HL-60 (cell line): ENCODE results near the gene CENPE.

ENCODE experiments used
- DNase-seq, 2 experiments: peaks; one replicate each; pipeline ENCODE4 v3.0.0-alpha.2; 2010 to 2020; ENCODE audit warnings: low read depth in 1 of 2, low spot score in 1 of 2
- H3K27ac ChIP-seq: fragments of 250-450 bp; sonication (Bioruptor Pico); replicated peaks from 2 replicates; pipeline ENCODE4 v1.5.1; 2020; ENCODE audit warnings: mild to moderate bottlenecking, moderate library complexity
- H3K27me3 ChIP-seq: fragments of 250-450 bp; sonication (Bioruptor Pico); 2 replicates; pipeline ENCODE4 v1.5.1; 2021; ENCODE audit warnings: mild to moderate bottlenecking, moderate library complexity; ENCODE audit not compliant: insufficient read depth, poor library complexity, severe bottlenecking
- H3K4me3 ChIP-seq: replicated peaks from 2 replicates; pipeline ENCODE4 v1.5.1; 2011; ENCODE audit warnings: mild to moderate bottlenecking, control low read depth, low read length; ENCODE audit not compliant: insufficient read depth
- CTCF ChIP-seq: IDR thresholded peaks from one replicate; pipeline ENCODE4 v1.5.1; 2011; ENCODE audit warnings: low read length, control low read depth, inconsistent platforms; ENCODE audit not compliant: insufficient read depth
- GABPA ChIP-seq: IDR thresholded peaks from 2 replicates; pipeline ENCODE4 v1.6.1; 2012; ENCODE audit warnings: low read depth
- POLR2AphosphoS5 ChIP-seq: IDR thresholded peaks from 2 replicates; pipeline ENCODE4 v1.6.1; 2012; ENCODE audit warnings: low read depth
- REST ChIP-seq: IDR thresholded peaks from 2 replicates; pipeline ENCODE4 v1.6.1; 2012; ENCODE audit warnings: low read depth; ENCODE audit not compliant: insufficient replicate concordance
- SPI1 ChIP-seq: IDR thresholded peaks from 2 replicates; pipeline ENCODE4 v1.6.1; 2012; ENCODE audit warnings: low read depth, mild to moderate bottlenecking, borderline replicate concordance

CENPE gene

GRCh38 chr4:103152381-103152780 is 45.8 kb downstream of the CENPE start:
- Histone ChIP-seq H3K27me3 (no peaks in the 10 kb centered on the region), H3K27ac (no peak overlapping the region), H3K4me3 (no peak overlapping the region)
- DNase-seq = no peak
- TF ChIP-seq GABPA (no peak), CTCF (no peak), SPI1 (no peak)

GRCh38 chr4:103150677-103151076 is 47.5 kb downstream of the CENPE start:
- DNase-seq = no peak
- Histone ChIP-seq H3K27ac (no peak overlapping the region), H3K4me3 (no peak overlapping the region), H3K27me3 (no peaks in the 10 kb centered on the region)
- TF ChIP-seq SPI1 = no peak
- TF ChIP-seq GABPA = no peak
- no peak for TF ChIP-seq POLR2AphosphoS5
- TF ChIP-seq CTCF = no peak
- no peak for TF ChIP-seq REST

- TF ChIP-seq SPI1 (peak; percentile 29; the same call in 1 of the 2 replicates), REST (no peak), CTCF (no peak)
- no peak overlapping the region for H3K4me3 ChIP-seq
- no peaks in the 10 kb centered on the region for H3K27me3 ChIP-seq
- no peak overlapping the region for H3K27ac ChIP-seq
- no peak for DNase-seq
Observed at GRCh38 chr4:103144926-103145325, 53.2 kb downstream of the CENPE start.

GRCh38 chr4:103137446-103137827 is 60.7 kb downstream of the CENPE start:
- H3K4me3 ChIP-seq = no peak overlapping the region
- no peak for DNase-seq
- no peak for TF ChIP-seq POLR2AphosphoS5
- no peak for TF ChIP-seq SPI1
- no peak for TF ChIP-seq GABPA
- TF ChIP-seq CTCF = no peak
- TF ChIP-seq REST = no peak
- peak overlapping the region; percentile 70 for H3K27ac ChIP-seq
- H3K27me3 ChIP-seq = no peaks in the 10 kb centered on the region
